Liver (tissue), 9 donors: Measurements from ENCODE around the gene MCTP2. TPM values are rescaled to one million over a fixed set of nuclear protein-coding genes. Genes with fewer than 3 reads are reported as not detected.

Source experiments
- DNase-seq: peaks from one replicate; pipeline ENCODE4 v3.0.0-alpha.2; 2017; ENCODE audit warnings: low spot score
- H3K27ac ChIP-seq, 2 donors: one replicate each; pipeline ENCODE4 v1.7.0; 2013; ENCODE audit warnings: inconsistent platforms in 2 of 2, low read length in 2 of 2, control low read depth in 1 of 2, low read depth in 1 of 2, mild to moderate bottlenecking in 1 of 2
- H3K27me3 ChIP-seq, 4 donors: one replicate each; pipeline versions ENCODE4 v1.6.1 to v1.7.0; 2013; ENCODE audit warnings: low read length in 3 of 4, inconsistent platforms in 1 of 4, mild to moderate bottlenecking in 1 of 4, moderate library complexity in 1 of 4; ENCODE audit not compliant: control insufficient read depth in 4 of 4, insufficient read depth in 4 of 4
- H3K36me3 ChIP-seq, 4 donors: one replicate each; pipeline versions ENCODE4 v1.6.1 to v1.7.0; 2013; ENCODE audit warnings: low read length in 3 of 4, mild to moderate bottlenecking in 3 of 4, low read depth in 1 of 4, moderate library complexity in 1 of 4; ENCODE audit not compliant: control insufficient read depth in 4 of 4, insufficient read depth in 3 of 4
- H3K4me1 ChIP-seq, 4 donors: one replicate each; pipeline versions ENCODE4 v1.6.1 to v1.7.0; 2013; ENCODE audit warnings: low read length in 3 of 4, mild to moderate bottlenecking in 3 of 4, moderate library complexity in 1 of 4; ENCODE audit not compliant: control insufficient read depth in 4 of 4, insufficient read depth in 4 of 4
- H3K4me3 ChIP-seq, 3 donors: one replicate each; pipeline versions ENCODE4 v1.6.1 to v1.7.0; 2013; ENCODE audit warnings: low read length in 3 of 3, control low read depth in 1 of 3, low read depth in 1 of 3, mild to moderate bottlenecking in 1 of 3
- H3K9ac ChIP-seq, 2 donors: one replicate each; pipeline ENCODE4 v1.7.0; 2013; ENCODE audit warnings: low read length in 2 of 2, mild to moderate bottlenecking in 2 of 2, moderate library complexity in 2 of 2, control low read depth in 1 of 2, low read depth in 1 of 2
- H3K9me3 ChIP-seq, 4 donors: one replicate each; pipeline versions ENCODE4 v1.6.1 to v1.7.0; 2013; ENCODE audit warnings: low read length in 3 of 4; ENCODE audit not compliant: control insufficient read depth in 4 of 4
- EGR1 ChIP-seq, 2 donors: IDR thresholded peaks; 2 replicates each; pipeline ENCODE4 v1.6.1; 2016 to 2018; ENCODE audit warnings: antibody characterized with exemption in 2 of 2, low read depth in 2 of 2
- FOXA1 ChIP-seq: IDR thresholded peaks from 2 replicates; pipeline ENCODE4 v1.6.1; 2016; ENCODE audit warnings: antibody characterized with exemption
- FOXA2 ChIP-seq: IDR thresholded peaks from 2 replicates; pipeline ENCODE4 v1.6.1; 2016; ENCODE audit warnings: antibody characterized with exemption
- GABPA ChIP-seq, 2 donors: IDR thresholded peaks in 1 of 2; conservative IDR thresholded peaks in 1 of 2; 2 replicates each; pipeline ENCODE4 v1.6.1; 2016; ENCODE audit warnings: antibody characterized with exemption in 2 of 2, mild to moderate bottlenecking in 1 of 2, moderate library complexity in 1 of 2
- HNF4A ChIP-seq, 2 donors: conservative IDR thresholded peaks; 2 replicates each; pipeline ENCODE4 v1.6.1; 2016; ENCODE audit warnings: antibody characterized with exemption in 2 of 2, mild to moderate bottlenecking in 2 of 2
- HNF4G ChIP-seq: IDR thresholded peaks from 2 replicates; pipeline ENCODE4 v1.6.1; 2016; ENCODE audit warnings: antibody characterized with exemption
- JUND ChIP-seq, 2 donors: IDR thresholded peaks; 2 replicates each; pipeline ENCODE4 v1.6.1; 2016; ENCODE audit warnings: antibody characterized with exemption in 2 of 2
- NR2F2 ChIP-seq: IDR thresholded peaks from 2 replicates; pipeline ENCODE4 v1.6.1; 2016; ENCODE audit warnings: antibody characterized with exemption
- RAD21 ChIP-seq, 2 donors: IDR thresholded peaks; 2 replicates each; pipeline ENCODE4 v1.6.1; 2016; ENCODE audit warnings: antibody characterized with exemption in 2 of 2, mild to moderate bottlenecking in 2 of 2
- RXRA ChIP-seq, 2 donors: IDR thresholded peaks; 2 replicates each; pipeline ENCODE4 v1.6.1; 2017 to 2018; ENCODE audit warnings: antibody characterized with exemption in 2 of 2, mild to moderate bottlenecking in 1 of 2
- SP1 ChIP-seq: IDR thresholded peaks from 2 replicates; pipeline ENCODE4 v1.6.1; 2018; ENCODE audit warnings: antibody characterized with exemption, mild to moderate bottlenecking
- TAF1 ChIP-seq: conservative IDR thresholded peaks from 2 replicates; pipeline ENCODE4 v1.6.1; 2016; ENCODE audit warnings: antibody characterized with exemption, mild to moderate bottlenecking
- WGBS: extraction: QIAGEN DNeasy Blood & Tissue Kit; methylation state at CpG from one replicate; pipeline ENCODE4 v1.1.7; 2013; 5-methylcytosine and 5-hydroxymethylcytosine counted together
- polyA plus RNA-seq, 2 donors: library from polyadenylated mRNA; stranded (reverse) in 1 of 2; unstranded in 1 of 2; fragments of 200-250 nt in 1 of 2; fragments of >200 nt in 1 of 2; fragmentation: Nextera tagmentation in 1 of 2; extraction: Ambion mirVana in 1 of 2; gene quantifications; one replicate each; pipeline versions ENCODE4 v1.2.1 to v1.2.3, GENCODE V29; 2013 to 2015
- total RNA-seq, 2 donors: library from RNA; depleted of rRNA; stranded (reverse); fragments of >200 nt; gene quantifications; one replicate each; pipeline ENCODE4 v1.2.3, GENCODE V29; 2014
- TF ChIP-seq, protein P1 (sequence below): fragments of 150-350 bp; IDR thresholded peaks from 2 replicates; pipeline ENCODE4 v1.5.1; 2017; ENCODE audit warnings: improper control_type of control experiment, low read depth, low read length; ENCODE audit not compliant: missing input control
- TF ChIP-seq, protein P2 (sequence below): IDR thresholded peaks from 2 replicates; pipeline ENCODE4 v1.6.1; 2016; ENCODE audit warnings: antibody characterized with exemption
- TF ChIP-seq, protein P3 (sequence below): IDR thresholded peaks from 2 replicates; pipeline ENCODE4 v1.6.1; 2016; ENCODE audit warnings: antibody characterized with exemption
- TF ChIP-seq, protein P4 (sequence below): IDR thresholded peaks from 2 replicates; pipeline ENCODE4 v1.6.1; 2016; ENCODE audit warnings: antibody characterized with exemption, mild to moderate bottlenecking
- TF ChIP-seq, protein P5 (sequence below): IDR thresholded peaks from 2 replicates; pipeline ENCODE4 v1.6.1; 2016; ENCODE audit warnings: antibody characterized with exemption
- donor health status: healthy.
- donor health status: healthy.
- donor health status: healthy.
- donor health status: healthy.
- donor health status: healthy.

MCTP2 gene
- total and polyA plus RNA-seq, 4 donors, result 0.43 to 9.9 (median 3.5) TPM

DNA sequence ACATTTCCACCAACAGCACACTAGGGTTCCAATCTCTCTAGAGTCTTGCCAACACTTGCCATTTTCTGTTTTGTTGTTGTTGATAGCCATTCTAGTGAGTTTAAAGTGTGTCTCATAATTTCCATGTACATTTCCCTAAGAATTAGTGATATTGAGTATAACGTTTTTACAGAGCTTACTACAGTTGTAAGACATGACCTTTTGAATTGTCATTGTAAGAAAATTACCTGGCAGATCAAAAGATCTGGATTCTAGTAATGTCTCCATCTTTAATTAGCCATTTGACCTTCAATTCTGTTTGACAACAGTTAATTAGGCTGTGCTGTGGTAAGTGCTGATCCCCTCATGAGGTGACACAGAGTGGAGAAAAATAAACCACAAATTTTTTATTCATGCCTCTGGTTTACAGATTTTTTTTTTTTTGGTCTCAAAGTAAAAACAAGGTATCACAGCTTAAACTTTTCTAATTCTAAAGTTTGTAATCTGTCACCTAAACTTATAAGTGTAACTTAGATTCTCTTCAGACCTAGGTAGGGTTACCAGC lies 20.9 kb downstream of the MCTP2 start (continued):
- TF ChIP-seq, protein P1, sequence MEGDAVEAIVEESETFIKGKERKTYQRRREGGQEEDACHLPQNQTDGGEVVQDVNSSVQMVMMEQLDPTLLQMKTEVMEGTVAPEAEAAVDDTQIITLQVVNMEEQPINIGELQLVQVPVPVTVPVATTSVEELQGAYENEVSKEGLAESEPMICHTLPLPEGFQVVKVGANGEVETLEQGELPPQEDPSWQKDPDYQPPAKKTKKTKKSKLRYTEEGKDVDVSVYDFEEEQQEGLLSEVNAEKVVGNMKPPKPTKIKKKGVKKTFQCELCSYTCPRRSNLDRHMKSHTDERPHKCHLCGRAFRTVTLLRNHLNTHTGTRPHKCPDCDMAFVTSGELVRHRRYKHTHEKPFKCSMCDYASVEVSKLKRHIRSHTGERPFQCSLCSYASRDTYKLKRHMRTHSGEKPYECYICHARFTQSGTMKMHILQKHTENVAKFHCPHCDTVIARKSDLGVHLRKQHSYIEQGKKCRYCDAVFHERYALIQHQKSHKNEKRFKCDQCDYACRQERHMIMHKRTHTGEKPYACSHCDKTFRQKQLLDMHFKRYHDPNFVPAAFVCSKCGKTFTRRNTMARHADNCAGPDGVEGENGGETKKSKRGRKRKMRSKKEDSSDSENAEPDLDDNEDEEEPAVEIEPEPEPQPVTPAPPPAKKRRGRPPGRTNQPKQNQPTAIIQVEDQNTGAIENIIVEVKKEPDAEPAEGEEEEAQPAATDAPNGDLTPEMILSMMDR, result no peak
- no peak for TF ChIP-seq EGR1 (IDR thresholded peaks at IDR 0.05; ENCODE audit: low read depth in 2 of 2)
- TF ChIP-seq RAD21 (IDR thresholded peaks at IDR 0.05), result no peak
- TF ChIP-seq FOXA2, result no peak

DNA sequence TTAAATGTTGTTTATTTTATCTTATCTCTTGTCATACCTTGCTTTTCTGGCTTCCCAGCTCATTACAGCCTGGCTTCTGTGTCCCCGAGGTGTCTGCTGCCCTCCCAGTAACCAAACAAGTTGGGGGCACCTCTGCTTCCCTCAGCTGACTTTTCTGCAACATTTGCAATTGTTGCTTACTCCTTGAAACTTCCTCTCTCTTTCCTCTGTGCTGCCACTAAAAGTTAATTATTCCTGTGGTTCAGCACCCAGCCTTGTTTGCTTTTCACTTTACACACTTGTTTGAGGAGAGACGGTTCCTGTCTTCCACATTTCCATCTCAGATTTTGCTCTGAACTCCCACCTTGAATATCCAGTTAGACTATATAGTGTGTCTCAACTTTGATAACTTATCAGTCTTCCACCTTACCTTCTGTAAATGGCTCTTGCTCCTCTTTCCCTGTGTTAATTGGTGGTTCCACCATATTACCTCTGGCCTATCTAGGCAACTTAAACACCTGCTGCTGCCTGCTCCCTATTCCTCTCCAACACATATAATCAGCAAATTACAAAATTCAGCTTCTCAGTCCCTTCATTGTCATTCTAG lies 21.6 kb downstream of the MCTP2 start:
- Histone ChIP-seq H3K9ac (no peak overlapping the region), H3K4me3 (no peak overlapping the region), H3K36me3 (no peaks in the 10 kb centered on the region), H3K27ac (no peak overlapping the region), H3K4me1 (peaks cover 0 to 7% (median 4%) of the 10 kb centered on the region in 4 donors), H3K27me3 (no peaks in the 10 kb centered on the region), H3K9me3 (peaks cover 0 to 3% (median 0%) of the 10 kb centered on the region in 4 donors)
- 36% methylated on average over 2 of the region's 2 CpGs for WGBS
- TF ChIP-seq RXRA (IDR thresholded peaks at IDR 0.05), result no peak
- TF ChIP-seq TAF1, result no peak
- TF ChIP-seq, protein P2, sequence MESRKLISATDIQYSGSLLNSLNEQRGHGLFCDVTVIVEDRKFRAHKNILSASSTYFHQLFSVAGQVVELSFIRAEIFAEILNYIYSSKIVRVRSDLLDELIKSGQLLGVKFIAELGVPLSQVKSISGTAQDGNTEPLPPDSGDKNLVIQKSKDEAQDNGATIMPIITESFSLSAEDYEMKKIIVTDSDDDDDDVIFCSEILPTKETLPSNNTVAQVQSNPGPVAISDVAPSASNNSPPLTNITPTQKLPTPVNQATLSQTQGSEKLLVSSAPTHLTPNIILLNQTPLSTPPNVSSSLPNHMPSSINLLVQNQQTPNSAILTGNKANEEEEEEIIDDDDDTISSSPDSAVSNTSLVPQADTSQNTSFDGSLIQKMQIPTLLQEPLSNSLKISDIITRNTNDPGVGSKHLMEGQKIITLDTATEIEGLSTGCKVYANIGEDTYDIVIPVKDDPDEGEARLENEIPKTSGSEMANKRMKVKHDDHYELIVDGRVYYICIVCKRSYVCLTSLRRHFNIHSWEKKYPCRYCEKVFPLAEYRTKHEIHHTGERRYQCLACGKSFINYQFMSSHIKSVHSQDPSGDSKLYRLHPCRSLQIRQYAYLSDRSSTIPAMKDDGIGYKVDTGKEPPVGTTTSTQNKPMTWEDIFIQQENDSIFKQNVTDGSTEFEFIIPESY, result no peak
- no peak for TF ChIP-seq NR2F2
- TF ChIP-seq, protein P3, sequence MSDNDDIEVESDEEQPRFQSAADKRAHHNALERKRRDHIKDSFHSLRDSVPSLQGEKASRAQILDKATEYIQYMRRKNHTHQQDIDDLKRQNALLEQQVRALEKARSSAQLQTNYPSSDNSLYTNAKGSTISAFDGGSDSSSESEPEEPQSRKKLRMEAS, result no peak
- TF ChIP-seq HNF4A (conservative IDR thresholded peaks at IDR 0.05), result no peak
- TF ChIP-seq JUND (IDR thresholded peaks at IDR 0.05), result no peak
- TF ChIP-seq FOXA1, result no peak
- TF ChIP-seq, protein P4, sequence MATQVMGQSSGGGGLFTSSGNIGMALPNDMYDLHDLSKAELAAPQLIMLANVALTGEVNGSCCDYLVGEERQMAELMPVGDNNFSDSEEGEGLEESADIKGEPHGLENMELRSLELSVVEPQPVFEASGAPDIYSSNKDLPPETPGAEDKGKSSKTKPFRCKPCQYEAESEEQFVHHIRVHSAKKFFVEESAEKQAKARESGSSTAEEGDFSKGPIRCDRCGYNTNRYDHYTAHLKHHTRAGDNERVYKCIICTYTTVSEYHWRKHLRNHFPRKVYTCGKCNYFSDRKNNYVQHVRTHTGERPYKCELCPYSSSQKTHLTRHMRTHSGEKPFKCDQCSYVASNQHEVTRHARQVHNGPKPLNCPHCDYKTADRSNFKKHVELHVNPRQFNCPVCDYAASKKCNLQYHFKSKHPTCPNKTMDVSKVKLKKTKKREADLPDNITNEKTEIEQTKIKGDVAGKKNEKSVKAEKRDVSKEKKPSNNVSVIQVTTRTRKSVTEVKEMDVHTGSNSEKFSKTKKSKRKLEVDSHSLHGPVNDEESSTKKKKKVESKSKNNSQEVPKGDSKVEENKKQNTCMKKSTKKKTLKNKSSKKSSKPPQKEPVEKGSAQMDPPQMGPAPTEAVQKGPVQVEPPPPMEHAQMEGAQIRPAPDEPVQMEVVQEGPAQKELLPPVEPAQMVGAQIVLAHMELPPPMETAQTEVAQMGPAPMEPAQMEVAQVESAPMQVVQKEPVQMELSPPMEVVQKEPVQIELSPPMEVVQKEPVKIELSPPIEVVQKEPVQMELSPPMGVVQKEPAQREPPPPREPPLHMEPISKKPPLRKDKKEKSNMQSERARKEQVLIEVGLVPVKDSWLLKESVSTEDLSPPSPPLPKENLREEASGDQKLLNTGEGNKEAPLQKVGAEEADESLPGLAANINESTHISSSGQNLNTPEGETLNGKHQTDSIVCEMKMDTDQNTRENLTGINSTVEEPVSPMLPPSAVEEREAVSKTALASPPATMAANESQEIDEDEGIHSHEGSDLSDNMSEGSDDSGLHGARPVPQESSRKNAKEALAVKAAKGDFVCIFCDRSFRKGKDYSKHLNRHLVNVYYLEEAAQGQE, result no peak
- TF ChIP-seq FOXA2, result no peak
- no peak for TF ChIP-seq SP1
- TF ChIP-seq EGR1 (IDR thresholded peaks at IDR 0.05; ENCODE audit: low read depth in 2 of 2), result no peak
- no peak for TF ChIP-seq GABPA (IDR thresholded peaks at IDR 0.05 in 1 of 2, conservative IDR thresholded peaks at IDR 0.05 in 1 of 2)
- no peak for TF ChIP-seq RAD21 (IDR thresholded peaks at IDR 0.05)
- TF ChIP-seq HNF4G, result no peak
- TF ChIP-seq, protein P5, sequence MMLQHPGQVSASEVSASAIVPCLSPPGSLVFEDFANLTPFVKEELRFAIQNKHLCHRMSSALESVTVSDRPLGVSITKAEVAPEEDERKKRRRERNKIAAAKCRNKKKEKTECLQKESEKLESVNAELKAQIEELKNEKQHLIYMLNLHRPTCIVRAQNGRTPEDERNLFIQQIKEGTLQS, result no peak
- DNase-seq, result no peak
